Natural killer cell treated with Interleukin-12 subunit alpha and Interleukin-12 subunit beta and Interleukin-15 and Interleukin-18, amount 100 ng/mL, for 72 hours (primary cell): ENCODE measurements around the gene PAGE3. TPM values are rescaled to one million over a fixed set of nuclear protein-coding genes. Genes with fewer than 3 reads are reported as not detected.
A peak's percentile ranks its signal among the peaks of the same experiment; 100 is the strongest.

Experiments
- ATAC-seq, 2 donors: fragments of 150-1000 bp; cut with Tn5 transposase in 1 of 2; sonication (Bioruptor Pico), chemical (Tn5 transposase) in 1 of 2; 2 replicates each; pipeline ENCODE4 v1.10.0; 2021
- DNase-seq: peaks from one replicate; pipeline ENCODE4 v3.0.0; 2022; ENCODE audit warnings: low spot score
- H3K27ac Mint-ChIP-seq, 2 donors: 1 replicate in 1 of 2; 2 replicates in 1 of 2; pipeline ENCODE4 v1.8.0; 2022; ENCODE audit warnings: mixed read lengths in 2 of 2, mild to moderate bottlenecking in 1 of 2, moderate library complexity in 1 of 2
- H3K27me3 Mint-ChIP-seq, 2 donors: 1 replicate in 1 of 2; 2 replicates in 1 of 2; pipeline ENCODE4 v1.8.0; 2022; ENCODE audit warnings: mixed read lengths in 2 of 2
- H3K36me3 Mint-ChIP-seq: one replicate; pipeline ENCODE4 v1.8.0; 2022; ENCODE audit warnings: mixed read lengths
- H3K4me1 Mint-ChIP-seq, 2 donors: 1 replicate in 1 of 2; 2 replicates in 1 of 2; pipeline ENCODE4 v1.8.0; 2022; ENCODE audit warnings: low read depth in 2 of 2, mixed read lengths in 2 of 2, mild to moderate bottlenecking in 1 of 2
- H3K4me3 Mint-ChIP-seq: one replicate; pipeline ENCODE4 v1.8.0; 2022; ENCODE audit warnings: mixed read lengths
- H3K9me3 Mint-ChIP-seq: 2 replicates; pipeline ENCODE4 v1.8.0; 2022; ENCODE audit warnings: mixed read lengths
- total RNA-seq, 2 donors: library from RNA; stranded (reverse); gene quantifications; one replicate each; pipeline ENCODE4 v1.2.3, GENCODE V29; 2022

PAGE3 gene, protein sequence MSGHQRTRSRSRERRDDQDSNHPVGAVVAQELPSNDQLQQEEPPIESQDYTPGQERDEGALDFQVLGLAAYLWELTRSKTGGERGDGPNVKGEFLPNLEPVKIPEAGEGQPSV
- total RNA-seq, result not detected

GRCh38 chrX:55264816-55265215, at the start of gene PAGE3:
TSS of gene PAGE3 (minus strand) at chrX:55264916. CDS start at chrX:55263903, 1,013 bp downstream.
- H3K27me3 Mint-ChIP-seq, result peaks cover 0 to 6% of the 10 kb centered on the region in 2 donors
- no peaks in the 10 kb centered on the region for H3K36me3 Mint-ChIP-seq
- no peak for ATAC-seq
- no peaks in the 10 kb centered on the region for H3K4me1 Mint-ChIP-seq
- no peak within 1 kb of the TSS for H3K27ac Mint-ChIP-seq
- no peak for DNase-seq
- no peaks in the 10 kb centered on the region for H3K9me3 Mint-ChIP-seq
- H3K4me3 Mint-ChIP-seq, result no peak within 1 kb of the TSS

- H3K27me3 Mint-ChIP-seq, result peaks cover 24 to 27% of the 10 kb centered on the region in 2 donors
- no peaks in the 10 kb centered on the region for H3K9me3 Mint-ChIP-seq
- no peak for DNase-seq
- H3K27ac Mint-ChIP-seq, result no peak overlapping the region
- no peak for ATAC-seq
- H3K36me3 Mint-ChIP-seq, result no peaks in the 10 kb centered on the region
- no peak overlapping the region for H3K4me3 Mint-ChIP-seq
- H3K4me1 Mint-ChIP-seq, result no peaks in the 10 kb centered on the region
These were observed 47.9 kb upstream of the PAGE3 start for GRCh38 chrX:55312655-55313054.

GRCh38 chrX:55290963-55291362, 26.2 kb upstream of the PAGE3 start:
- peaks cover 8 to 20% of the 10 kb centered on the region in 2 donors for H3K27me3 Mint-ChIP-seq
- no peaks in the 10 kb centered on the region for H3K9me3 Mint-ChIP-seq
- no peaks in the 10 kb centered on the region for H3K4me1 Mint-ChIP-seq
- no peaks in the 10 kb centered on the region for H3K36me3 Mint-ChIP-seq
- DNase-seq (no peak), ATAC-seq (no peak)
- H3K27ac Mint-ChIP-seq, result no peak overlapping the region
- H3K4me3 Mint-ChIP-seq, result no peak overlapping the region

DNA sequence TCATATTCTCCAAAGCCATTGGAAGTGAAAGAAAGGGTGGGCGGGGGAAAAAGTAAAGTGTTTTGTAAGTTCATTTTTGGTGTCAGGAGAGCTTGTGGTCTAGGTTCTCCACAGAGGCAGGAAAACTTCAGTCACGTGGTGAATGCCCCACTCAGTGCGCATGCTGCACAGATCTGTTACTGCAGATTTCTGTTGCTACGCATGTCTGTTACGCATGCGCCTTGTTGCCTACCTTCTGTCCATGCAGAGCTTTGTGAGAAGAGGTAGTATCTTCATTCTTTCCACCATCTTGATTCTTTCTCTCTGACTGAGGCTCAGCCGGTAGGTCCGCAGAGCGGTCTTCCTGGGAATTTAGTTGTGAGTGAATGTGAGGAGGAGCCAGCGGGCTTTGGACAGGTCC, 15.1 kb upstream of the PAGE3 start:
- peaks cover 7 to 8% of the 10 kb centered on the region in 2 donors for H3K27me3 Mint-ChIP-seq

GRCh38 chrX:55260806-55261205, 3.9 kb downstream of the PAGE3 start:
- H3K27me3 Mint-ChIP-seq, result peaks cover 0 to 13% of the 10 kb centered on the region in 2 donors
- no peak overlapping the region for H3K27ac Mint-ChIP-seq
- ATAC-seq, result no peak
- no peaks in the 10 kb centered on the region for H3K36me3 Mint-ChIP-seq
- no peaks in the 10 kb centered on the region for H3K4me1 Mint-ChIP-seq
- no peaks in the 10 kb centered on the region for H3K9me3 Mint-ChIP-seq
- no peak for DNase-seq
- no peak overlapping the region for H3K4me3 Mint-ChIP-seq

More for the DNA sequence above, 15.1 kb upstream of the PAGE3 start:
- Mint-ChIP-seq H3K4me3 (no peak overlapping the region), H3K36me3 (no peaks in the 10 kb centered on the region), H3K27ac (no peak overlapping the region), H3K4me1 (no peaks in the 10 kb centered on the region), H3K9me3 (no peaks in the 10 kb centered on the region)
- DNase-seq (no peak), ATAC-seq (no peak)

- Mint-ChIP-seq H3K4me3 (no peak overlapping the region), H3K27ac (no peak overlapping the region), H3K4me1 (no peaks in the 10 kb centered on the region), H3K27me3 (peaks cover 14 to 20% of the 10 kb centered on the region in 2 donors), H3K36me3 (no peaks in the 10 kb centered on the region), H3K9me3 (no peaks in the 10 kb centered on the region)
- DNase-seq, result no peak
- no peak for ATAC-seq
These were observed 11.2 kb downstream of the PAGE3 start for GRCh38 chrX:55253528-55253927.

- Mint-ChIP-seq H3K36me3 (no peaks in the 10 kb centered on the region), H3K4me1 (no peaks in the 10 kb centered on the region), H3K9me3 (no peaks in the 10 kb centered on the region), H3K4me3 (no peak overlapping the region), H3K27ac (no peak overlapping the region), H3K27me3 (peaks cover 27 to 33% of the 10 kb centered on the region in 2 donors)
- ATAC-seq, result no peak
- no peak for DNase-seq
These were observed 23.9 kb downstream of the PAGE3 start for GRCh38 chrX:55240788-55241340.

DNA sequence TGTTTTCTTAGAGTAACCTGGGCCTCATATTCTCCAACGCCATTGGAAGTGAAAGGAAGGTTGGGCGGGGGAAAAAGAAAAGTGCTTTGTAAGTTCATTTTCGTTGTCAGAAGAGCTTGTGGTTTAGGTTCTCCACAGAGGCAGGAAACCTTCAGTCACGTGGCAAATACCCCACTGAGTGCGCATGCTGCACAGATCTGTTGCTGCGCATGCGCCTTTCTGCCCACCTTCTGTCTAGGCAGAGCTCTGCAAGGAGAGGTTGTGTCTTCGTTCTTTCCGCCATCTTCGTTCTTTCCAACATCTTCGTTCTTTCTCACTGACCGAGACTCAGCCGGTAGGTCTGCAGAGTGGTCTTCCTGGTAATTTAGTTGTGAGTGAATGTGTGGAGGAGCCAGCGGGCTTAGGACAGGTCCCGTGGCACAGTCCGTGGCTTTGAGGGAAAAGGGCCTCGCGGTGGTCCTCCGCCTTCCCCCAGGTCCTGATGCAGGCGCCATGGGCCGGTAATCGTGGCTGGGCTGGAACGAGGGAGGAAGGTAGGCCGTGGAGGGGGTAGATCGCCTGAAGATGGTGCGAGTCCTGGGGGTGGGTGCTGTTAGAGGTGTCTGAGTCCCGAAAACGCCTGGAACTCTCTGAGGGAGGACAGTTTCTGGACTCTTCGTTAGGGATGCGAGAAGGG, 44.5 kb downstream of the PAGE3 start, which contains the start of gene PAGE5:
Gene PAGE5, plus strand, starts transcription at position 228 of the 676 bp plus-strand sequence. CDS start 1,037 bp downstream, outside the sequence.
- Mint-ChIP-seq H3K27me3 (peaks cover 21 to 28% of the 10 kb centered on the region in 2 donors), H3K4me3 (no peak within 1 kb of the TSS), H3K4me1 (no peaks in the 10 kb centered on the region), H3K36me3 (no peaks in the 10 kb centered on the region), H3K27ac (no peak within 1 kb of the TSS), H3K9me3 (no peaks in the 10 kb centered on the region)
- DNase-seq, result no peak
- peak in 1 of 2 donors; percentile 20 for ATAC-seq

- Mint-ChIP-seq H3K27me3 (peaks cover 15 to 17% of the 10 kb centered on the region in 2 donors), H3K4me1 (no peaks in the 10 kb centered on the region), H3K27ac (no peak overlapping the region), H3K36me3 (no peaks in the 10 kb centered on the region), H3K4me3 (no peak overlapping the region), H3K9me3 (no peaks in the 10 kb centered on the region)
- ATAC-seq, result no peak
- DNase-seq, result no peak
These were observed 51.3 kb downstream of the PAGE3 start for GRCh38 chrX:55213381-55213780.

- no peaks in the 10 kb centered on the region for H3K4me1 Mint-ChIP-seq
- H3K36me3 Mint-ChIP-seq, result no peaks in the 10 kb centered on the region
- H3K9me3 Mint-ChIP-seq, result no peaks in the 10 kb centered on the region
- H3K27me3 Mint-ChIP-seq, result peaks cover 16 to 17% of the 10 kb centered on the region in 2 donors
- DNase-seq (no peak), ATAC-seq (no peak)
- H3K27ac Mint-ChIP-seq, result no peak overlapping the region
- no peak overlapping the region for H3K4me3 Mint-ChIP-seq
These were observed 53.6 kb downstream of the PAGE3 start for GRCh38 chrX:55210931-55211677.

Other genes starting within 250 kb of the PAGE3 start
- gene ALAS2, start 233.9 kb downstream of the PAGE3 start, total RNA-seq, result not detected
- not detected for gene PAGE2B, start 189.9 kb downstream of the PAGE3 start, total RNA-seq
- not detected for gene PAGE2, start 175.9 kb downstream of the PAGE3 start, total RNA-seq
- not detected for gene PAGE5, start 44.6 kb downstream of the PAGE3 start, total RNA-seq
- 1 to 10 TPM; 6.7 to 7.1 TPM for gene MAGEH1, start 187.2 kb upstream of the PAGE3 start, total RNA-seq
- gene USP51, start 224.9 kb upstream of the PAGE3 start, total RNA-seq, result under 1 TPM; 0.26 to 0.45 TPM